A673 (cell line): ENCODE results near the gene SLC50A1. TPM values are rescaled to one million over a fixed set of nuclear protein-coding genes. Genes with fewer than 3 reads are reported as not detected.

ENCODE experiments used
- BruUV-seq: library from RNA; stranded (reverse); fragments of 400-500 nt; replicated peaks from 2 replicates; lab custom pipeline; 2021; lab: Mats Ljungman, UMichigan
- CTCF ChIA-PET: fragments of 300-600 bp; sonication (Branson Sonifier 250); formaldehyde crosslinking; loops from one replicate; lab custom pipeline; 2022; ENCODE audit warnings: antibody characterized with exemption; lab: Charles Lee
- POLR2A ChIA-PET: fragments of 300-600 bp; sonication (Branson Sonifier 250); formaldehyde crosslinking; loops from one replicate; lab custom pipeline; 2022; ENCODE audit warnings: antibody characterized with exemption; ENCODE audit not compliant: low non-redundant PET; lab: Charles Lee
- DNase-seq: peaks from one replicate; pipeline ENCODE4 v3.0.0-alpha.2; 2015; ENCODE audit warnings: low spot score
- H3K27ac ChIP-seq: fragments of 200-600 bp; sonication (generic); 2 replicates; pipeline ENCODE4 v1.5.1; 2016; ENCODE audit warnings: mixed run types, low read depth, mild to moderate bottlenecking, mixed read lengths, antibody characterized with exemption, low read length; ENCODE audit not compliant: poor library complexity, severe bottlenecking
- H3K27me3 ChIP-seq: fragments of 200-600 bp; sonication (generic); replicated peaks from 2 replicates; pipeline ENCODE4 v1.6.1; 2017; ENCODE audit warnings: mixed run types, low read depth, mild to moderate bottlenecking, mixed read lengths, antibody characterized with exemption, low read length; ENCODE audit not compliant: insufficient read depth, poor library complexity
- H3K36me3 ChIP-seq: fragments of 200-600 bp; sonication (generic); 2 replicates; pipeline ENCODE4 v1.6.1; 2016; ENCODE audit warnings: mixed run types, mild to moderate bottlenecking, mixed read lengths, antibody characterized with exemption, low read length; ENCODE audit not compliant: insufficient read depth, poor library complexity, severe bottlenecking
- H3K4me1 ChIP-seq: fragments of 200-600 bp; sonication (generic); 2 replicates; pipeline ENCODE4 v1.6.1; 2017; ENCODE audit warnings: mixed run types, mild to moderate bottlenecking, mixed read lengths, antibody characterized with exemption, low read length; ENCODE audit not compliant: insufficient read depth, poor library complexity, severe bottlenecking
- H3K4me3 ChIP-seq: fragments of 200-600 bp; sonication (generic); 2 replicates; pipeline ENCODE4 v1.5.1; 2016; ENCODE audit warnings: low read depth, mixed run types, mild to moderate bottlenecking, mixed read lengths, low read length; ENCODE audit not compliant: poor library complexity, severe bottlenecking
- H3K9me3 ChIP-seq: fragments of 200-600 bp; sonication (generic); 2 replicates; pipeline ENCODE4 v1.6.1; 2016; ENCODE audit warnings: mixed run types, low read depth, mild to moderate bottlenecking, mixed read lengths, antibody characterized with exemption, low read length; ENCODE audit not compliant: poor library complexity, severe bottlenecking
- CTCF ChIP-seq: fragments of 300-800, 200-600 bp; sonication (generic); conservative IDR thresholded peaks from 2 replicates; pipeline ENCODE4 v1.5.1; 2017; ENCODE audit warnings: low read depth, mild to moderate bottlenecking, antibody characterized with exemption, low read length, moderate library complexity, mixed read lengths
- EZH2 ChIP-seq: fragments of 200-600 bp; sonication (generic); IDR thresholded peaks from 2 replicates; pipeline ENCODE4 v1.6.1; 2017; ENCODE audit warnings: borderline replicate concordance, low read depth, mild to moderate bottlenecking, mixed read lengths, antibody characterized with exemption, low read length; ENCODE audit not compliant: poor library complexity, severe bottlenecking
- intact Hi-C: fragments of 100-400 bp; cut with micrococcal nuclease; formaldehyde crosslinking; loops from one replicate; pipeline ENCODE4 v1.10.0; 2022; ENCODE audit not compliant: unreplicated experiment
- total RNA-seq: library from RNA; stranded (reverse); gene quantifications from 2 replicates; pipeline ENCODE4 v1.2.3, GENCODE V29; 2021

SLC50A1 gene
- total RNA-seq, 1 experiment from 2014 or later: 30.3 TPM

DNA sequence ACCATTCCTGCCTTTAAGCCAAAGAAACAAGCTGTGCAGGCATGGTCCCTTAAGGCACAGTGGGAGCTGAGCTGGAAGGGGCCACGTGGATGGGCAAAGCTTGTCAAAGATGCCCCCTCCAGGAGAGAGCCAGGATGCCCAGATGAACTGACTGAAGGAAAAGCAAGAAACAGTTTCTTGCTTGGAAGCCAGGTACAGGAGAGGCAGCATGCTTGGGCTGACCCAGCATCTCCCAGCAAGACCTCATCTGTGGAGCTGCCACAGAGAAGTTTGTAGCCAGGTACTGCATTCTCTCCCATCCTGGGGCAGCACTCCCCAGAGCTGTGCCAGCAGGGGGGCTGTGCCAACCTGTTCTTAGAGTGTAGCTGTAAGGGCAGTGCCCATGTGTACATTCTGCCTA lies 1.3 kb upstream of the SLC50A1 start:
- ChIA-PET CTCF (no interaction called here), POLR2A (no interaction called here)
- peak overlapping the region; percentile 79 for H3K4me3 ChIP-seq
- no peak overlapping the region for H3K27ac ChIP-seq
- DNase-seq: no peak
- peaks cover 22% of the 10 kb centered on the region for H3K4me1 ChIP-seq
- no peaks in the 10 kb centered on the region for H3K27me3 ChIP-seq
- H3K9me3 ChIP-seq: no peaks in the 10 kb centered on the region
- intact Hi-C loops: no loop called here
- no TSS peak for BruUV-seq
- TF ChIP-seq EZH2: no peak
- no peak for TF ChIP-seq CTCF
- H3K36me3 ChIP-seq: no peaks in the 10 kb centered on the region

GRCh38 chr1:155134880-155135414 lies 705 bp upstream of the SLC50A1 start:
- BruUV-seq: TSS peak; percentile 44
- no peak for TF ChIP-seq CTCF
- TF ChIP-seq EZH2: no peak
- ChIA-PET CTCF (interaction anchor here (1.0 kb wide), 1 partner anchor 50 kb away, joined by 3 read pairs; no protein-coding TSS in a partner anchor), POLR2A (no interaction called here)
- DNase-seq: peak; percentile 68
- H3K27me3 ChIP-seq: no peaks in the 10 kb centered on the region
- peaks cover 21% of the 10 kb centered on the region for H3K4me1 ChIP-seq
- peak overlapping the region; percentile 88 for H3K27ac ChIP-seq
- intact Hi-C loops: no loop called here
- H3K9me3 ChIP-seq: no peaks in the 10 kb centered on the region
- peak overlapping the region; percentile 79 for H3K4me3 ChIP-seq
- H3K36me3 ChIP-seq: no peaks in the 10 kb centered on the region

DNA sequence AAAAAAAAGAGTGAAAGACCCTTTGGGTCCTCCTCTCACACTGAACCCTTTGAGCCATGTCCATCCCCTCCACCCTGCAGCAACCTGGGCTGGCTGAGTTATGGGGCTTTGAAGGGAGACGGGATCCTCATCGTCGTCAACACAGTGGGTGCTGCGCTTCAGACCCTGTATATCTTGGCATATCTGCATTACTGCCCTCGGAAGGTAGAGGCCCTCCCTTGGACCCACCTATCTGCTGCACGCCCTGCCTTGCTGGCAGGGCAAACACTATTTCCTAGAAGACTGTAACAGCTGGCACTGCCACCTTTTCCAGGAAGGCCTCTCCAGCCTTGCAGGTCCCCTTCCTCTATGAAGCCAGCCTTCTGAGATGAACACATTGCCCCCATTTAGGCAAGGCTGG lies 1.1 kb downstream of the SLC50A1 start:
- POLR2A ChIA-PET: no interaction called here
- H3K9me3 ChIP-seq: no peaks in the 10 kb centered on the region
- peaks cover 19% of the 10 kb centered on the region for H3K4me1 ChIP-seq
- TF ChIP-seq EZH2: no peak
- no peak for TF ChIP-seq CTCF
- no TSS peak for BruUV-seq
- peak overlapping the region; percentile 57 for H3K27ac ChIP-seq
- DNase-seq: no peak
- intact Hi-C loops: no loop called here
- no peaks in the 10 kb centered on the region for H3K36me3 ChIP-seq
- H3K4me3 ChIP-seq: peak overlapping the region; percentile 79
- CTCF ChIA-PET: interaction anchor here (0.9 to 1.2 kb wide), 2 partner anchors 31 to 36 kb away, joined by 3 read pairs; partner anchors contain the start of gene KRTCAP2
- H3K27me3 ChIP-seq: no peaks in the 10 kb centered on the region
